COLO668 (cell line): ENCODE results near the gene BMP6.
"Not testable (repeated sequence)": the region's sequence is repeated elsewhere in the genome, so short reads cannot be mapped to it uniquely, and the experiment has no call there.

Experiments
- DNase-seq: peaks from one replicate; lab custom pipeline; 2025; ENCODE audit not compliant: unreplicated experiment; lab: John Stamatoyannopoulos, UW

The BMP6 gene

GRCh38 chr6:7881765-7882500 lies 156.0 kb downstream of the BMP6 start:
- DNase-seq, result no peak

GRCh38 chr6:7882505-7883257 lies 156.8 kb downstream of the BMP6 start:
- DNase-seq, result no peak

- DNase-seq, result no peak
These were observed 157.5 kb downstream of the BMP6 start for GRCh38 chr6:7883381-7883780.

- no peak for DNase-seq
These were observed 160.2 kb downstream of the BMP6 start for GRCh38 chr6:7886132-7886531.

- DNase-seq, result no peak
These were observed 161.5 kb downstream of the BMP6 start for GRCh38 chr6:7887278-7887991.

- no peak for DNase-seq
These were observed 162.9 kb downstream of the BMP6 start for GRCh38 chr6:7888587-7889357.

GRCh38 chr6:7891078-7891872 lies 165.4 kb downstream of the BMP6 start:
- DNase-seq, result no peak

GRCh38 chr6:7892367-7892766 lies 166.5 kb downstream of the BMP6 start:
- not testable (repeated sequence) for DNase-seq

- DNase-seq, result no peak
These were observed 167.4 kb downstream of the BMP6 start for GRCh38 chr6:7893342-7893741.

GRCh38 chr6:7894262-7895124 lies 168.6 kb downstream of the BMP6 start:
- no peak for DNase-seq

GRCh38 chr6:7895125-7895423 lies 169.2 kb downstream of the BMP6 start:
- no peak for DNase-seq

GRCh38 chr6:7896465-7896987 lies 170.6 kb downstream of the BMP6 start:
- no peak for DNase-seq

GRCh38 chr6:7897461-7898192 lies 171.7 kb downstream of the BMP6 start:
- no peak for DNase-seq

GRCh38 chr6:7898193-7898586 lies 172.3 kb downstream of the BMP6 start:
- not testable (repeated sequence) for DNase-seq

- DNase-seq, result no peak
These were observed 173.4 kb downstream of the BMP6 start for GRCh38 chr6:7899101-7899888.

GRCh38 chr6:7899889-7900213 lies 174.0 kb downstream of the BMP6 start:
- DNase-seq, result no peak

GRCh38 chr6:7900621-7901020 lies 174.7 kb downstream of the BMP6 start:
- no peak for DNase-seq

- DNase-seq, result no peak
These were observed 175.2 kb downstream of the BMP6 start for GRCh38 chr6:7901056-7901455.
